NCI-H510A (cell line): ENCODE data around the gene CLIC5.

Experiments
- DNase-seq: peaks from one replicate; lab custom pipeline; 2025; lab: John Stamatoyannopoulos, UW

The CLIC5 gene

DNA sequence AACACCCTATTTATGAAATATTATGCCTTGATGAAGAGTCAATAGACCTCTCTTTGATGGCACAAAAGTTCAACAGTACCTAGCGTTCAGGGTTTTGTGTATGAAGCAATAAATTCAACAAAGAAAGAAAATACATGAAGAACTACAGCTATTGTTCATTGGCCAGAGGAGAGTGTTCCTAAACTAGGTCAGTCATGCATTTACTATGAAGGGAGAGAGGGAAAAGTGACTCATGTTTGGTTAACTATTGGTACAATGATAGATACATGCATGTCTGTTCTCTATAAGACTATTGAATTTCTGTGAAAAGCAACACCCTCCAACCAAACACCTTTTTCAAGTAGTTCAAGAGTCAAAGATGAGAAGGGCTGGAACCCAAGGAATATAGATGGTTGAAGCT, 50.7 kb downstream of the CLIC5 start:
- no peak for DNase-seq

DNA sequence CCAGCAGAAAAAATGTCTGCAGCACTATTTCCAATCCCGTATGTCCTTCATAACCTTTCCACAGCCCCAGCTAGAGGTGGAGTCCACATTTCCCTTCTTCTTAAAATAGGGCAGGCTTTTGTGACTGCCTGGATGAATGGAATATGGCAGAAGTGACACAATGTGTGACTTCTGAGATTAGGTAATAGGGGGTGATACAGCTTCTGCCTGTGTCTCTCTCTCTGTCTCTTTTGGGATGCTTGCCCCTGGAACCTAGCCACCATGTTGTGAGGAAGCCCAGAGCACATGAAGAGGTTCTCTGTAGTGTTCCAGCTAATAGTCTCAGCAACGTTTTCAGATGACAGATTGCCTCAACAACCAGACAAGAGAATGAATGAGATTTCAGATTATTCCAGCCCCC, 51.4 kb downstream of the CLIC5 start:
- no peak for DNase-seq

DNA sequence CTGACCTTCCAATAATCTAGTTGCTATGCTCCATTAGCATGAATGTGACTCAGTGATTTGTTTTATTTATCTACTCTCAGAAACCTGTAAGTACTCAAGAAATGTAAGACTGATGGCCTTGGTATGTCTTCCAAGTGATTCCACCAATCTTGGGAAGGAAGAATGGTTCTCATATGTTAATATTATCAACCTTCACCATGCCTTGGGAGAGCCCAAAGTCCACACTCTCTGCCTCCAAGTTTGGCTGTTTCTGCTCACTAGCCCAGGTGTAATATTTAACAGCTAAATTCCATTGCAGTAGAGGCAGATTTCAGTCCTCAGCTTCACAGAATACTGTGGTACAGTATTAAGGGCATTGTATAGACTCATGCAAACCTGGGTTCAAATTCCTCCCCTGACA, 51.8 kb downstream of the CLIC5 start:
- DNase-seq, result no peak

DNA sequence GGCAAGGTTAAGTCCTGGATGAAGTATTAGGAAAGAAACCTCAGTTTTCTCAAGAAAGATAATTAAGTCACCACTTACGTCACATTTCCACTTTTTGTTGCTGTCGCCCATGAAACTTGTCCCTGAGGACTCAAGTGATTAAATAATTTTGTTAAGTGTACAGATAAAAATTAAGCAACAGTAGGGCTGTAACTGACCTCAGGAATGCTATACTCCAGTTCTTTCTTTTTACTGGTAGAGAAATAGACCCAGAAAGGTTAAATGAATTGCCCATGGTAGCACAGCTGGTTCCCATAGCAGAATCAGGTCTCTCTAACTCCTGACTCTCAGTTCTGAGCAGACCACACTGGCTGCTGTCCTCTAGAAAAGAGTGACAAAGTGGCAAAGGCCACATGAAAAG, 54.5 kb downstream of the CLIC5 start:
- DNase-seq, result no peak

DNA sequence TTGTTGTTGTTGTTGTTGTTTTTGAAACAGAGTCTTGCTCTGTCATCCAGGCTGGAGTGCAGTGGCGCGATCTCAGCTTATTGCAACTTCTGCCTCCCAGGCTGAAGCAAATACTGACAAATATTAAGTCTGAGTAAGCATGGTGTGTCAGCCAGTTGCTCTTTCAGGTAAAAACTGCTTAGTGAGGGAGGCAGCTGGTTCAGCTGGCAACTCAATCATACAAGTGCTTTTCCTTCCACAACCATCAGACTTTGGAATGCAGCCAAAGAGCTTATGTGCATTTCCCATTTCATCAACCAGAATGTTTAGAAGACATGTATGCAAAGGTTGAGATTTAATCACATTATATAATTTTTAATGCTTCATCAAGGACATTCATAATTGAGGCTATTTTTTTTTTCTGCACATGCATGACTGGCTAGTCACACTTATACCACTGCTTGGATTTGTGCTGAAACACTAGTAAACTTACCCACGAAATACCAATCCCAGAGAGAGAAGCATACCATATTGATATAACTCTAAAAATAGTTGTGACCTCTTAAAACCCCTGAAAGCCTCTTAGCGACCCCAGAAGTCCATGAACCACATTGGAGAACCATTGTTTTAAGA, 56.0 kb downstream of the CLIC5 start:
- peak; percentile 53 for DNase-seq

DNA sequence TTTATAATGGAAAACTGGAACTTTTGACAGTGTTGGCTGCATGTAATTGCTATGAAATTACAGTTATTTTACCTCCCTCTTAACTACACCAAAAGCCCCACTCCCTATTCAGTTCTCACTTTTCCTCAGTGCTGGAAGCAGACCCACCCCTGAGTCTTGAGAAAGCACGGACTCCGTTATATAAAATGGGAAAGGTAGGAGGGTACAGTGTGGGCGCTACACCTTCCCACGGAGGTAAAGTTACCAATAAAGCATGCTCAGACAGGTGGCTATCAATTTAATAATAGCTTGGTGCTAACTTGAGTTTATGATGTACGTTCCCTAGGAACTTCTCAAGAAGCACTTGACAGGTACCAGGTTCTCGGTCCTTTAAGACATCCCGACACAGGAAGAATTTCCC, 59.0 kb downstream of the CLIC5 start:
- no peak for DNase-seq

DNA sequence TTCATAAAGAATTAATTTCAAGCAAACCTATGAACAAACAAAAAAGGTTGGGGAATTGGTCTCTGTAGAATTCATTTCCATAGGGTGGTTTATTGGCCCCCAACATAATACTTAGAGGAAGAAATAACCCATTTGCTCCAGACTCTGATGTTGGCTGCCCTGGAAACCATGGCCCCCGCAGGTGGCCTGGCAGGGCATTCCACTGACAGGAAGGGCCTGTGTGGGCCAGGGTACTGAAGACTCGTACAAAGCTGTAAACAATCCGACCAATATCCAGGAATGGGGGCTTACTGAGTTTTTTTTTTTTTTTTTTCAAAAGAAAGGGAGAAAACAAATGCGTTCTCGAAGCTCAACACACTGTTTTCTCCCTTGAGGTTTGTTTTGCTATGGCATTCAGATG, 59.5 kb downstream of the CLIC5 start:
- DNase-seq, result no peak

DNA sequence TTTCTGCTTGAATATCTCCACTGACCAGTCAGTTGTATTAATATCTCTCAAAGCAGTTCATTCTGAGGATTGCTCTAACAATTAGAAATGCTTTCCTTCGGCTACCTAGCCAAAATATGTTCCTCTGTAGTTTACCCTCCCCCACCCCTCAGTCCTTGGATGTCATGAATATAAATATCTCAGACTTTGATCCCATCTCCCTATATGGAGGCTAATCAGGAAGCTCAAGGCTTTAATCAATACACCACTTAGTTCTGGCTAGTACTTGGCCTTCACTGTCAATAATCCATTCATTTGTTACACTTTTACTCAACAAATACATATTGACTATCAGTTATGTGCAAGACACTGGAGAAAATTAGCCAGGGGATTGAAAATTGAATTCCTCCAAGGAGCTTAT, 60.1 kb downstream of the CLIC5 start:
- no peak for DNase-seq

DNA sequence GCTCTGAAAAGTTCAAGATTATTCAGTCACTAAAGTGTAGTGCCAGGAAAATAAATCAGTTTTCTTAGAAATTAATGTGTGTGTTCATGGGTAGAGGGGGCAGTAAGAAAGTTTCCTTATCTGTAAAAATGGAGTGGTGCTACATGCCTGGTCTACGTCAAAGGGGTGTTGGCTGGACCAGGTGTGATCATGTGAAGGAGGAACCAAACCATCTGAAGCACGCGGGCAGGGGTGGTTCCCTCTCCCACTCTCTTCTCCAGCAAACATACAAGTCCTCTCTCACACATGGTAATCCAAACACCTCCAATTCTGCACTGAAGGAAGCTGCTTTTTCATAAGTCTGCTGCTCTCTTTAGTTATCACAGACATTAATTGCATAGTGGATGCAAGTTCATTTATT, 63.1 kb downstream of the CLIC5 start:
- DNase-seq, result no peak

DNA sequence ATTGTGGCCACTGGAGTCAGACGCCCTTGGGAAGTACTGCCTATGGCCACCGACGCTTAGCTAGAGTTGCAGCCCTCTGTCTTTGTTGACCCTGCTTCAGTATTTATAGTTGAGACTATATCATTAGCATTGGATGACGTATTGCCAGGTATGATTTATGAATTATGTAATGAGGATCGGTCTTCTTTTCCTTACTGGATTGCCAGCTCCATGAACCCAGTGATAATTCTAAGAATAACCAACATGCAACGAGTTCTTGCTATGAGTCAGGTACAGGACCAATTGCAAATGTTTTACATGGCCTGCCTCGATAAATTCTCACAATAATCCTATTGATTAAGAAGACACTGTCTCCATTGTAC, 63.5 kb downstream of the CLIC5 start:
- no peak for DNase-seq

DNA sequence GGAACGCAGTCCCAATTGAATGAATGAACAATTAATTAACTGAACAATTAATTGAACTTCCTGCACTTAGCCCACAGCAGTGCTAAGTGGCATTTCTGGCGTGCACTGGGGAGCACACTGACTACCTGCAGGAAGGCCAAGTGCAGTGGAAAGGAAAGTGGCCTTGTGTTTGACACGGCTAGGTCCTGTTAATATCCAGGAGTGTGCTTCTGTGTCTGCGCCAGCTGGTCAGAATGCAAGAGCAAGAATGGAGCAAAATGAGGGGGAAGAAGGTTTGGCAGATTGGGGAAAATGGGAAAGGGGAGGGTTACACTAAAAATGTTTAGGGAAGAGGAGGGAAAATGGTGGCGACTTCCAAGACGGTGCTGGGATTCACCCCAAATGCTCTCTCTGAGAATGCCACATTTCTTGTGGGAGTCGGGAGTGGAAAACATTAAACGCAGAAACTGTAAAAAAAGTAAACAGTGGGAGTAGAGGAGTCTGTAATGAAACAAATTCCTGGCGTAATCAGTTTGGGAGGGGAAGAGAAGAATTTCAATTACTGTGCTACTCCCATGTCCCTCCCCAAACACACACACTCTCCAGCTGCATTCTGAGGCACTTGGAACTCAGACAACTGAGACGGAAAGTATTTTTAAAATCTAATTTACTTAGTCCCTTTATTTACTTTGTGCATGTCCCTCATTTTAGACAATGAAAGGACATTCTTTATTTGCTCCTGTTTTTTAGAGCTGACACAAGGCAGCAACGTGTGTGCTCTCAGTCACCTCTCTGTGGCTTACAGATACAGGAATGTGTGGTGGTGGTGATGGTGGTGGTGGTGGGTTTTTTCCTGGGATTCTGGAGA, 64.1 kb downstream of the CLIC5 start:
- no peak for DNase-seq

DNA sequence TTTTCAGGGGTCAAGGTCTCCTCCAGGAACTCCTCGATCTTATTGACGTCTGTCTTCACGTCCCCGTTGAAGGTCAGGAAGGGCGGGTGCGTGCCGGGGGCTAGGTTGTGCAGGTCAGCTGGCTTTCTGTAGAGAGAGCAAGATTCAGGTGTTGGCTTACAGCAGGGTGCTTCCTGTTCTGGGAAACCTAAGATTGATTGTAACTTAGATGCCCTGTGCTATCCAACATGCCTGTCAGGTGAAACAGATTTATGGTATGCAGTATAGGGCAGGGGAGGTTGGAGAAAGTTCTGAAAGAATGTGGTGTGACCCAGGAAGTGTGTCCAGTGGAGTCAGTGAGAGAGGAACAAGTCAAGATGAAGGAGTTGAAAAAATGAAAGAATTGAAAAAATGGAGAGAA, 66.4 kb downstream of the CLIC5 start:
- no peak for DNase-seq

DNA sequence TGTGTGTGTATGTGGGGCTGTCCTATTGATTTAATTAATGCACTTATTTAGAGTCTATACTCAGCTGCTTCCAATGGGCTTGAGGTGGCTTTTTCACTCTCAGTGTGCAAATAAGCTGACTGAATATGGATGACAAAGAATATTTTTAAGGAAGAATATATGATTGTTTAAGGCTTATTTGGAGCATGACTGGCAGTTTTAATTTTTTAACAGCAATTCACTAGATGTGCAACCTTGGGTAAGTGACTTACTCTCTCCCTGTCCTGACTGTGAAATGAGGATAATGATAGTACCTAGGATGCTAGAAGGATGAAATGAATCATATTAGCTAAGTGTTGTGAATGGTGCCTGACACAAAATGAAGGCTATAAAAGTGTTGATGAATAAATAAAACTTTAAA, 67.9 kb downstream of the CLIC5 start:
- DNase-seq, result no peak

DNA sequence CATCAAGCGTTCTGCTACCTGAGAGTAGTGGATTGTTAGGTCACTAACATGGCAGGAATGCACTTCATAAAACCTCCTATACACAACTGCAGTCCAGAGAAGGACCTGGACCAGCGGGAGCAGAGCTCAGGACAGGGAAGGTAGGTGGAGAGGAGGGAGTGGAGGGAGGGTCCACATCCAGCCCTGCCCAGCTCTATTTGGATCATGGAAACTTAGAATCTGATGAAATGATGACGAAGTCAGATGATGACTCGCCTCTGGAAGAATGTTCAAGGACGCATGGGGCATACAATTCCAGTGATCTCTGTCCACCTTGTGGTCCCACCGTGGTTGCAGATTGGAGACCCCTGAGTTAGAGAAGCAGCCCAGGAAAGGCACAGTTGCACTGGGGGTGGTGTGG, 68.8 kb downstream of the CLIC5 start:
- DNase-seq, result no peak

DNA sequence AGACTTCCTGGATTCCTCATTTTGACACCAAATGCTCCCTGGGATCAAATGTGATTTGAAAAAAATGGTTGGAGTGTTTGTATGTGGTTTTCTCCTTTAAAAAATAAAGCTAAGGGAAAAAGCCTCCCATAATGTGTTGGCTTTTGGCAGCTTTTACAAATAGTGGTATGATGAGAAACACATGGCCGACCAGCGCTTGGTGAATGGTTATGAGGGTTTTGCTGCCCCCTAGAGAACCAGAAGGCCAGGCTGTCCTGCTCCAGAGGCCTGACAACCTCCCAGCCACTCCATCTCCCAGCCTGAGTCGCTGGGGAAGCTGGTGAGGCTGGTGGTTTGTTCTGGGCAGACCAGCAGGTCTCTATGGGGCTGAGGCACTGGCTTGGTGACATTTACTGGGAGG, 69.3 kb downstream of the CLIC5 start:
- DNase-seq, result no peak

DNA sequence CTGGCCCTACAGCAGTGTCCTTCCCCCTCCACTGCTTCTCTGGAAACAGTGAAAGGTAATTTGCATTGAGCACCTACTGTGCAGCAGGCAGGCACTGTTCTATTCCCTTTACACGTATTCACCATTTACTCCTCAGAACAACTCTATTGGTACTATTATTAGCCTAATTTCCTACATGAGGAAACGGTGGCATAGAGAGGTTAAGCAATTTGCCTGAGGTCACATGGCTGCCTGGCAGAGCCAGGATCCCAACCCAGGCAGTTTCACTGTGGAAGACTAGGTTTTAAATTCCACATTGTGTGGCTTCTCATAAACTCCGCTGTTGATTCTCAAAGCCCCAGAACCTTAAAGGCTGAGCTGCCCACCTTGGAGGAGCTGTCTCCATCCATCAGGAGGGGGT, 72.7 kb downstream of the CLIC5 start:
- no peak for DNase-seq

DNA sequence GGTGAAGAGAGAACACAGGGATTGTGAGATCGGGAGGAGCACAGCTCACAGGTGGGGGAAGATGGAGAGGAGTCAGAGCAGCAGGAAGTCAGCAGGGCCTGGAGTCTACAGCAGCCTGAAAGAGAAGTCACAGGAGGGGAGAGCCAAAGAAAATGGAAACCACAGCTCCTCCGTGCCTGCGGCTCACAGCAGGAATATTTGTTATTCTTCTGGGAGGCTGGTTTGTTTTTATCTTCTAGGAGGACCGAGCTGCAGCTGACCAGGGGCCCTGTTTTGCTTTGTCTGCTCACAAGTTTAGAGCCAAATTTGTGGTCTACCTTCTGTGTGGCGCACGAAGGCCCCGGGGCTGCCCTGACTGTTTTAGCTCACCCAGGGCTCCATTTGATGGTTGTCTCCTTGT, 81.8 kb downstream of the CLIC5 start:
- DNase-seq, result no peak

DNA sequence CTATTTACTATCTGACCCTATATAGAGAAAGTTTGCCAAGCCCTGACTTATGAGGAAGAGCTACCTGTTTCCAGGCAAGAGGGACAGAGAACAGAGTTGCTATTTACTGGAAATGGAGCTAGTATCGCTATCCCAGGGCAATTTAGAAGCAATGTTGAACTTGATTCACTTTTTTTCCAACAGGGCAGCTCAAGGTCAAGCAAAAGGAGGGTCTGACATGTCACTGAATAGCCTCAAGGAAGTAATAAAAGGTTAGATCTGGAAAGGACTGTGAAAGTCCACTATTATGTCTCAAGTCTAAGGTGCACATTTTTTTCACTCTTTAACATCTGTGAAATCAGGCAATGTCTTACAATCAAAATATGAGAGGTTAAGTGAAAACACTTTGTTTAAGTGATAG, 84.4 kb downstream of the CLIC5 start:
- DNase-seq, result no peak

DNA sequence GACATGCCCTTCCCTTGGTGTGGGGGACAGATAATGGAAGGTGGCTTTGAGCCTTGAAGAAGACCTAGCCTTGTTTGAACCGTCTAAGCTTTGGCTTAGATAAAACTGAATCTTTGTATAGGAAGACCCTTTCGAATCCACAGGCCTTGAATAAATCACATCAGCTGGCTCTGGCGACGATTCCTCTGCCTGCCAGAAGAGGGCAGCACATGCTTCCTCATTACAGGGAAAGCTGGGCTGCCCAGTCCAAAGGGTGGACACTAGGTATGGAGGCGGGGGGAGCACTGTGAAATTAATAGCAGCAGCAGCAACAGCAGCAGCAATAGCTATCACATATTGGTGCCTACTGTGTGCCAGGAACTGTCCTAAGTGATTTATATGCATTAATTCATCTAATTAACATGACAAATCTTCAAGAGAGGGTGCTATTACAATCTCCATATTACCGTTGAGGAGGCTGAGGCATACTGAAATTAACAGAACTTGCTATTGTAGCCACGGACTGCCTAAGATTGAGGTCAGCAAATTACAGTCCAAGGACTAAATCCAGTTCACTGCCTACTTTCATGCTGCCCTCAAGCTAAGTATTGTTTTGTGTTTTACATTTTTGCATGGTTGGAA, 85.1 kb downstream of the CLIC5 start:
- DNase-seq, result peak; percentile 35

DNA sequence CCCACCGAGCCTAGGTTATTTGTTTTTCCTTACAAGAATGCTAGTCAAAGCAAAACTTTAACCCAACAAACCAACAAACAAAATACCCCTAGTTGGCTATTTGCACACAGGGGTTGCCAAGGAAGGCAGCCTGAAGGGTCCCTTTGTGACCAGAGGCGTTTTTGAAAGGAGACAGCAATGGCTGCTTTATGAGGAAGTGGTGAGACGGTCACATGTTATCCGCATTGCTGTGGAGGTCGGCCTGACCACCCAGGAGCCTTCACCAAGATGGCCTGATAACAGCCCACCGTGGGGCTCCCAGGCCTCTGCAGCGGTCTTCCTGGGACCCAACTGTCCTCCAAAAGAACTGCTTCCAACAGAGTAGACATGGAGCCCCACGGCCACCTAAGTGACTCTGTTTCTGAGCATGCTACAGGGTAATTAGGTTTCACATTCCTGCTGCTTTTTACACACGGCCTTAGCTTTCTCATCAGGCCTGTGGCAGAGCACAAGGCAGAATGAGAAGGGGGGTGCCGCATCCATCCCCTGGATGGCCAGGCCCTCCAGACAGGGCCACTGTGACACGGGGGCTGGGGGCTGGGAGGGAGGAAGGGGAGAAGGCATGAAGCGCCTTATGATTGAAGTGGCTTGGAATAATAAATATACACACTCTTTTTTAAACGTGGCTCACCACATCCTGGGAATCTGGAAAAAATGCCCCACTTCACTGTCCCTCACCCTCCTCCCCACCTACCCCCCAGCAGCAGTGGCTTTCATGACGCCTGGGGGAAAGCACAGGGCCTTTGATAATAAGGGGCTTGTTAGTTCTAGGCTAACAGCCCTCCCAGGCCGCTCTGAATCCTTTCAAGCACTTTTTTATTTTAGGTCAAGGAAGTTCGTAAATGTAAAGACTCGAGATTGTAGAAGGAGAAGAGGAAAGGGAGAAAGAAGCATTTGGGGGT, 86.0 kb downstream of the CLIC5 start:
- DNase-seq, result no peak

DNA sequence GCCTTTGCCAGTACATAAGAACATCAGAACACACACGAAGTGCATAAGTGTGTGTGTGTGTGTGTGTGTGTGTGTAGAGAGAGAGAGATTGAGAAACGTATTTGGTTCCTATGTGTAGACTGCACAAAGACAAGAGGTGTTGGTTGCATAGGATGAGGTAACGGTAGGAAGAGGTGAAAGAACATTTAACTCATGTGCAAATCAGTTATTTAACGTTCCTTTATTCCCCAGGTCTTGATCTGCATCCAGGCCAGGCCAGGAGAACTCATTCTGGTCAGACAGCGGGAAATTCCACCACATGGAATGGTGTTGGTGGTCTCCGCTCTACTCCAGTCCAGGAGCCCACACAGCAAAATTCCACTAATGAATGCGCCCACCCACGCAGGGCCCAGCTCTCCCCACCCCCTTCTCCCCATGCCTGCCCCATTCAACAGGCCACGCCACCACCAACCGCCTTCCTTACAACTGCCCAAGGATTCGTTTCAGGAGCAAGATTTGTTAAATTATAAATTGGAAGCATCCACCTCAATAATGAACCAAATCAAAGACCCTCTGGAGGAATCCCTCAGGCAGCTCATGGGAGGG, 86.8 kb downstream of the CLIC5 start:
- no peak for DNase-seq
